Lower leg skin (tissue), 4 donors: Measurements from ENCODE around the gene CACNA1B. TPM values are rescaled to one million over a fixed set of nuclear protein-coding genes. Genes with fewer than 3 reads are reported as not detected.

Source experiments
- DNase-seq, 2 donors: peaks; one replicate each; pipeline ENCODE4 v3.0.0-alpha.2; 2019; ENCODE audit warnings: low spot score in 2 of 2
- H3K4me3 ChIP-seq: fragments of 200-600 bp; sonication (generic); 2 replicates; pipeline ENCODE4 v1.5.1; 2017; ENCODE audit warnings: mild to moderate bottlenecking, low read depth; ENCODE audit not compliant: poor library complexity, severe bottlenecking
- CTCF ChIP-seq, 3 donors: fragments of 450-650 bp; IDR thresholded peaks; one replicate each; pipeline ENCODE4 v1.5.1; 2016; ENCODE audit warnings: antibody characterized with exemption in 3 of 3, mild to moderate bottlenecking in 3 of 3, moderate library complexity in 2 of 3
- POLR2A ChIP-seq, 2 donors: fragments of 450-650 bp; IDR thresholded peaks; one replicate each; pipeline ENCODE4 v1.6.1; 2016 to 2017; ENCODE audit warnings: antibody characterized with exemption in 2 of 2, mild to moderate bottlenecking in 1 of 2, moderate library complexity in 1 of 2
- WGBS, 2 donors: methylation state at CpG; one replicate each; pipeline ENCODE4 v1.1.5; 2018; 5-methylcytosine and 5-hydroxymethylcytosine counted together
- intact Hi-C: fragments of 100-400 bp; cut with DNase I; formaldehyde crosslinking; loops from one replicate; pipeline ENCODE4 v1.15.0; 2023; ENCODE audit warnings: low total_unique reads
- total RNA-seq, 4 donors: library from RNA; depleted of rRNA; stranded (reverse); fragments of >200 nt; gene quantifications; one replicate each; pipeline ENCODE4 v1.1.0, GENCODE V29; 2016

Gene CACNA1B
- total RNA-seq, 4 donors from 2014 or later = not detected

- DNase-seq = peak in 1 of 2 donors; percentile 75
- intact Hi-C loops = no loop called here
- H3K4me3 ChIP-seq = no peak overlapping the region
- WGBS, 2 donors = 94 to 95% methylated on average over 18 of the region's 18 CpGs
- TF ChIP-seq POLR2A (IDR thresholded peaks at IDR 0.05) (no peak), CTCF (IDR thresholded peaks at IDR 0.05) (no peak)
Observed at GRCh38 chr9:138074516-138074915, 196.9 kb downstream of the CACNA1B start.

- WGBS, 2 donors = 79 to 82% methylated on average over 20 of the region's 20 CpGs
- intact Hi-C loops = no loop called here
- no peak for TF ChIP-seq CTCF (IDR thresholded peaks at IDR 0.05)
- TF ChIP-seq POLR2A (IDR thresholded peaks at IDR 0.05) = no peak
- peak in 1 of 2 donors; percentile 79 for DNase-seq
- H3K4me3 ChIP-seq = no peak overlapping the region
Observed at GRCh38 chr9:138075496-138075895, 197.9 kb downstream of the CACNA1B start.

DNA sequence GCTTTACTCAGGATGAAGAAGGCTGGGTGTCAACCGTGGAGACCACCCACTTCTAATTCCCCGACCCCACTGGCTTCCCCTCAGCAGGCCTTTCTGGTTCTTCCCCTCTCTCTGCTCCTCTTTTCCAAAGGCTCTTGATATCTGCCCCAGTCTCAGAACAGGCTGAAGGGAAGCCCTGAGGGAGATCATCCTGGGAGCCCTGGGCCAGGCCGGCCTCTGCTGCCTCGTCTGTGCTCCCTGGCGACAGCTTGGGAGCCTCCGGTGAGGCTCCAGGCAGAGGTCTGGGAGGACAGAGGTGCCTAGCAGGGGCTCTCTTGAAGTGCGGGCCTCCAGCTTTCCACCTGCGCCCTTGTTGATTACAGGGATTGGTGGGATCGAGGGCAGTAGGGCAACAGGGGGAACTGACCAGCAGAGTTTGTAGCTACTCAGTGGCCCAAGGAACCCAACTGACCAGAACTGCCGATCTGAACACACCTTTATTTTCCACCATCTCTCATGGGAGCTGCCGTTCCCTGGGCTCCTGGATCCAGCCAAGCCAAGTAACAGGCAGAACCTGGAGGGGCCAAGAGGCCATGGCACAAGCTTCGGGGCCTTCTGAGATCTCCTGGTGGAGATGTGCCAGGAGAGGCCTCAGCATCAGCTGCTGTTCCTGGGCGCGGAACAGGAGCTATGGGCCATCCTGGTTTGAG lies 198.5 kb downstream of the CACNA1B start:
- intact Hi-C loops = no loop called here
- TF ChIP-seq CTCF (IDR thresholded peaks at IDR 0.05) (no peak), POLR2A (IDR thresholded peaks at IDR 0.05) (no peak)
- 73 to 89% methylated on average over 8 to 14 of the region's 14 CpGs for WGBS, 2 donors
- DNase-seq = peak in 1 of 2 donors; percentile 71
- no peak overlapping the region for H3K4me3 ChIP-seq

DNA sequence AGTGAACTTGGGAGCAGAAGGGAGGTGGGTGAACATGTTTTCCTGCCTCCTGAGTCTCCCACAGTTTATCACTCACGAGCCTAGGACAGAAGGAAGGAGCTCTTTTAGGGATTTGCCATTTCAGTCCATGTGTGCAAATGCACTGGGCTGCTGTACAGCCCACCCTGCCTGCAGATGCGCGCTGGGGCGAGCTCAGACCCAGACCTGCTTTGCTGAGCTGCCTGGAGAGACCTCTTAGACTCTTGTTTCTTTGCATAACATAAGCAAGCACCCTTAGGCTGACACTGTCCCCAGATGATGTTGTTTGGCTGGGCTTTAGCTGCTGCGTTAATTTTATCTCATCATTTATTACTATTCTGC lies 199.0 kb downstream of the CACNA1B start:
- 64 to 78% methylated on average over 5 of the region's 5 CpGs for WGBS, 2 donors
- DNase-seq = no peak
- no peak overlapping the region for H3K4me3 ChIP-seq
- intact Hi-C loops = no loop called here
- TF ChIP-seq POLR2A (IDR thresholded peaks at IDR 0.05) (no peak), CTCF (IDR thresholded peaks at IDR 0.05) (no peak)

- peak in 1 of 2 donors; percentile 79 for DNase-seq
- intact Hi-C loops = no loop called here
- WGBS, 2 donors = 70 to 82% methylated on average over 7 to 9 of the region's 9 CpGs
- H3K4me3 ChIP-seq = no peak overlapping the region
- TF ChIP-seq CTCF (IDR thresholded peaks at IDR 0.05) (no peak), POLR2A (IDR thresholded peaks at IDR 0.05) (no peak)
Observed at GRCh38 chr9:138077126-138077525, 199.5 kb downstream of the CACNA1B start.
